Pulmonary artery endothelial cell (primary cell): ENCODE data around the gene CYP21A2. TPM values are rescaled to one million over a fixed set of nuclear protein-coding genes. Genes with fewer than 3 reads are reported as not detected.
"Not testable (repeated sequence)": the region's sequence is repeated elsewhere in the genome, so short reads cannot be mapped to it uniquely, and the experiment has no call there.

Experiments
- DNase-seq: peaks from one replicate; pipeline ENCODE4 v3.0.0-alpha.2; 2011; ENCODE audit warnings: low read depth, low spot score
- total RNA-seq: library from RNA; depleted of rRNA; stranded (reverse); fragments of >200 nt; gene quantifications from 2 replicates; pipeline ENCODE4 v1.2.3, GENCODE V29; 2014

Gene CYP21A2
- total RNA-seq: not detected in 2 replicates

DNA sequence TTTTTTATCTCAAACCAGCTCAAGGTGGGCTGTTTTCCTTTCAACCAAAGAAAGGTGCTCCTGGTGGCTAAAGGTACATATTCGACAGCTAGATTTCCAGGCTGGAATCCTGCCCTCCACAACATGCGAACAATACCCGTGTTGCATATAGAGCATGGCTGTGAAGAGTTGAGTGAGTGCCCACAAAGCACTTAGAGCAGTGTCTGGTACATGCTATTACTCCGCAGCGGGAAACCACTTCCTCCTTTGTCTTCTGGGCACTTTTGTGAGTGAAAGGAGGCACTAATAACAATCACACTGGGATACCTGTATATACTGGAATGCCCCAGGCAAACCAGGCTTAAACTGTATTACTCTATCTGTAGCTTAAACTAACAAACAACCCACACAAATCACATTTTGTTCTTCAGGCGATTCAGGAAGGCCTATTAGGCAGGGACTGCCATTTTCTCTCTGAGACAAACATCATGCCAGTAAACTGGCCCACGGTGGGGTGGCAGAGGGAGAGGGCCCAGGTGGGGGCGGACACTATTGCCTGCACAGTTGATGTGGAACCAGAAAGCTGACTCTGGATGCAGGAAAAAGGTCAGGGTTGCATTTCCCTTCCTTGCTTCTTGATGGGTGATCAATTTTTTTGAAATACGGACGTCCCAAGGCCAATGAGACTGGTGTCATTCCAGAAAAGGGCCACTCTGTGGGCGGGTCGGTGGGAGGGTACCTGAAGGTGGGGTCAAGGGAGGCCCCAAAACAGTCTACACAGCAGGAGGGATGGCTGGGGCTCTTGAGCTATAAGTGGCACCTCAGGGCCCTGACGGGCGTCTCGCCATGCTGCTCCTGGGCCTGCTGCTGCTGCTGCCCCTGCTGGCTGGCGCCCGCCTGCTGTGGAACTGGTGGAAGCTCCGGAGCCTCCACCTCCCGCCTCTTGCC is at the start of gene CYP21A2:
TSS of gene CYP21A2 (plus strand) at position 818 of the 927 bp plus-strand sequence. CDS start at position 826, 8 bp downstream.
- DNase-seq: not testable (repeated sequence)

DNA sequence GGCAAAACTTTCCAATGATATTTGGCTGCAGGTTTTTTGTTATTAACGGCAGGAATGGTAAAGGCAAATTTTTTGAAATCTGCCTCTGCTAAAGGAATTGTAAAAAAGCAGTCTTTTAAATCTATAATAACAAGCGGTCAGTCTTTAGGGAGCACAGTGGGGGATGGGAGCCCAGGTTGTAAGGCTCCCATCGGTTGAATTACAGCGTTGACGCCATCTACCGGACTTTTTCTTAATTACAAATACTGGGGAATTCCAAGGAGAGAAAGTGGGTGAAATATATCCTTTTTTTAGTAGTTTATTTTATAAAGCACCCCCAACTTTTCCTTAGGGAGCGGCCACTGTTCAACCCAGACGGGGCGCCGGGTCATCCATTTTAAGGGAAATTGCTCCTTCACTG is 48.9 kb upstream of the CYP21A2 start:
- not testable (repeated sequence) for DNase-seq

- not testable (repeated sequence) for DNase-seq
Observed at GRCh38 chr6:31994421-31994820, 43.8 kb upstream of the CYP21A2 start.

GRCh38 chr6:31996385-31996784 is 41.8 kb upstream of the CYP21A2 start:
- not testable (repeated sequence) for DNase-seq

- not testable (repeated sequence) for DNase-seq
Observed at GRCh38 chr6:32002546-32003268, 35.5 kb upstream of the CYP21A2 start.

- not testable (repeated sequence) for DNase-seq
Observed at GRCh38 chr6:32003301-32003700, 34.9 kb upstream of the CYP21A2 start.

DNA sequence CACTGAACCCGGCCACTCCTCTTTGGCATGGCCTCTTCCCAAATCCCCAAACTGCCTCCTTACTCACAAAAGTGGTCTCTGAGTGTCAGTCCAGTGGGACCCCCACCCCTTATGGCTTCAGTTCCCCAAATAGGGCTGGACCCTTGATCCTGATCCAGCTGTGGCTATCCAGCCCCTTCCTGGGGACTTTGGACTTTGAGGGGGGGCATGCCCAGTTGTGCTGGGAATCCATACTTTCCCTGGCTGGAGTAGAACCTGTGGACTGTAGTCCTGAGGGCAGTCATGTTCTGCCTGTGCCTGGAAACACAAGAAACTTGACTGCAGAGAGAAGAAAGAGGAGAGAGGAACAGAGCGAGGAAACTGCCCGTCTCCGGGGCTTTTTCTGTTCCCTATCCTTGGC is 33.8 kb upstream of the CYP21A2 start:
- DNase-seq: not testable (repeated sequence)

GRCh38 chr6:32004864-32005537 is 33.2 kb upstream of the CYP21A2 start:
- not testable (repeated sequence) for DNase-seq

GRCh38 chr6:32005538-32005880 is 32.7 kb upstream of the CYP21A2 start:
- not testable (repeated sequence) for DNase-seq

GRCh38 chr6:32005991-32006529 is 32.2 kb upstream of the CYP21A2 start:
- DNase-seq: not testable (repeated sequence)

DNA sequence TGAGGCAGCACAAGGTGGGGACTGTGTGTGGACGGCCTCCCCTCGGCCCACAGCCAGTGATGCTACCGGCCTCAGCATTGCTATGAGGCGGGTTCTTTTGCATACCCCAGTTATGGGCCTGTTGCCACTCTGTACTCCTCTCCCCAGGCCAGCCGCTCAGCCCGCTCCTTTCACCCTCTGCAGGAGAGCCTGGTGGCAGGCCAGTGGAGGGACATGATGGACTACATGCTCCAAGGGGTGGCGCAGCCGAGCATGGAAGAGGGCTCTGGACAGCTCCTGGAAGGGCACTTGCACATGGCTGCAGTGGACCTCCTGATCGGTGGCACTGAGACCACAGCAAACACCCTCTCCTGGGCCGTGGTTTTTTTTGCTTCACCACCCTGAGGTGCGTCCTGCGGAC is 31.1 kb upstream of the CYP21A2 start:
- DNase-seq: not testable (repeated sequence)

GRCh38 chr6:32008037-32008436 is 30.2 kb upstream of the CYP21A2 start:
- not testable (repeated sequence) for DNase-seq

DNA sequence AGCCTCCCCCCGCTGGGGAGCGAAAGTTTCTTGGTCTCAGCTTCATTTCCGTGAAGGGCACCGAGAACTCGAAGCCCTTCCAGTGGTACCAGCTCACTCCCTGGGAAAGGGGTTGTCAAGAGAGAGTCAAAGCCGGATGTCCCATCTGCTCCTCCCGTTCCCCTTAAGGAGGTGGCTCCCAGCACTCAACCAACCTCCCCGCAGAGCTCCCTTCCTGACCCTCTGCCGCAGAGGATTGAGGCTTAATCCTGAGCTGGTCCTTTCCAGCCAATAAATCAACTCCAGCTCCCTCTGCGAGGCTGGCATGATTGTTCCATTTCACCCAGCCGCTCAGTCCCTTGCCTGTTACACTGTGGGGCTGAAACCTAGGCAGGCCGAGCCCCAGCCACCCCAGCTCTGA is 29.6 kb upstream of the CYP21A2 start:
- not testable (repeated sequence) for DNase-seq

DNA sequence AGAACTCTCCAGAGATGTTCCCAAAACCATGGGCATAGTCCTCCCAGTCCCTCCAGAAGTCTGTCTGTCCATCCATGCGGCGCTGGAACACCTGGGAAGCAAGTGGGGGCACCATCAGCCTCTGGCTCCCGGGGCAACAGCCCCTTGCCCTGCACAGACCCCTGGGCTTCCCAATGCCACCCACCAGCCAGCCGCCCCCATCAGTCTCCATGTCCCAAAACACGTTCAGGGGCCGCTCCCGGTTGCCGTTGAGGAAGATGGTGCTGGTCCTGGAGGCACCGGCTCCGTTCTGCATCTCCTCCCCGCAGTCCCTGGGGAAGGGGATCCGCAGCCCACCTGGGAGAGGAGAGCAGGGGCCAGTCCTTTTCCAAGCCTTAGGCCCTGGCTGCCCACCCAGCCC is 28.7 kb upstream of the CYP21A2 start:
- DNase-seq: not testable (repeated sequence)

DNA sequence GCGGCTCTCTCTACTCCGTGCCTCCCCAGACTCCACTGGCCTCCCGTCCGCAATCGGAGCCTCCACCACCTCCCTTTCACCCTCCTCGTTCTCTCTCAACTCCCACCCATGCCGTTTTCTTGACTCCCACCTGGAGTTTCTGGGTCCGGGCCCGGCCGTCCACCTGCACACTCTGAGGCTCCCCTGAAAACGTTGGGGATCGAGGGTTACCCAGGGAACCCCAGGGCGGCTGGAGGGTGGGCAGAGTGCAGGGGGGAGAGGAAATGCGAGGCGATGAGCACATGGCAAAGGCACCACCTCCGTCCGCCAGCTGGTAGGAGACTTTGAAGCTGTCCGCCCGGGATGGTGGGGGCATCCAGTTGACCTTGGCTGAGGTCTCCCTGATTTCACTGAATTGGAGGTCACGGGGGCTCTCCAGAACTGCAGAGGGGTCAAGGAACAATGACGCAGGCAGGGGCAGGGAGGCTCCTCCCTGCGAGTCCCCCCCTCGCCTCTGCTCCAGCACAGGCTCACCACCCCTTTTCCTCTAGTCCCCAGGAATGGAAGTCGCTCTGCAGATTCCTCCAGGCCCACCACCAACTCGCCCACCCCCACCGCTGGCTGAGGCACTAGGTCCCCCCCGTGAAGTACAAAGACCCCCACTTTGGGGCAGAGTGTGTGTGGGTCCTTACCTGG is 27.2 kb upstream of the CYP21A2 start:
- not testable (repeated sequence) for DNase-seq

DNA sequence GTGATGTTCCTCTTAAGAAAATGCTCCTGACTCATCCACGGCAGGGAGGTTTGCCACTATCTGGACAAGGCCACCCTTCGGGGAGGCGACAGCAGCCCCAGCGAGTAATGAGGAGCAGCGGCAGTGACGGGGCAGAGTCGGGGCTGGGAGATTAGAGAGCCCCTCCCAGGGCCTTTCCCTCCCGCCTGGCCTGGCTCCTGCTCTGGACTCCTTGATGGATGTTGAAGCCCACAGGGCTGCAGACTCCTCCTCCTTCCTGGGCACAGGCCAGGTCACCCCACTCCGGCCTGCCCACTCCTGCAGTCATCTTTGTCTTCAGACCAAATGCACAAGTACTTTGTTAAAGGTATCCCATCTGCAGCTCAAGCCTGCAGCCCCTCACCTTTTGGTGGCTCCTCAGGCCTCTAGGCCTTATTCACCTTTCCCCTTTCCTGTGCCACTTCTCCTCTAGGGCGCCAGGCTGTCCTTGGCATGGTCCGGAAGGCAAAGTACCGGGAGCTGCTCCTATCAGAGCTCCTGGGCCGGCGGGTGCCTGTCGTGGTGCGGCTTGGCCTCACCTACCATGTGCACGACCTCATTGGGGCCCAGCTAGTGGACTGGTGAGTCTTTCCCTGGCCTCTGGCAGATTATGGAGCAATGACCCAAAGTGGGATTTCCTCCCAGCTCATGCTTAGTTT is 25.1 kb upstream of the CYP21A2 start:
- DNase-seq: not testable (repeated sequence)

DNA sequence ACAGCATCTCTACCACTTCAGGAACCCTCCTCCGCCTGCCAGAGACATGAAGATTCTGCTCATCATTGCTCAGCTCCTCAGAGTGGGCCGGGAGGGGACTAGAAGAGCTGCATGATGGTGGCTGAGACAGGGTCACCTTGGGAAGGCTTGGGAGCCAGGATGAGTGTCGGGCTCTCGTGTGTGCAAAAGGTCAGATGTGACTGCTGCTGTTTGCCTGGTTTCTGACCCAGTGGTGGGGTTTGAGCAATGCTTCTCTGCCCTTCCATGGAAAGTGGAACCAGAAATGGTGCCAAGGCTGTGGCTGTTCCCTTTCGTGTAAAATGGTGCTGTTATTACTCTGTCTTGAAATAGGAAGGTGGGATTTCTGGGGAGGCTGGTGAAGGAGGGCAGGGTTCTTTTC is 24.5 kb upstream of the CYP21A2 start:
- not testable (repeated sequence) for DNase-seq

DNA sequence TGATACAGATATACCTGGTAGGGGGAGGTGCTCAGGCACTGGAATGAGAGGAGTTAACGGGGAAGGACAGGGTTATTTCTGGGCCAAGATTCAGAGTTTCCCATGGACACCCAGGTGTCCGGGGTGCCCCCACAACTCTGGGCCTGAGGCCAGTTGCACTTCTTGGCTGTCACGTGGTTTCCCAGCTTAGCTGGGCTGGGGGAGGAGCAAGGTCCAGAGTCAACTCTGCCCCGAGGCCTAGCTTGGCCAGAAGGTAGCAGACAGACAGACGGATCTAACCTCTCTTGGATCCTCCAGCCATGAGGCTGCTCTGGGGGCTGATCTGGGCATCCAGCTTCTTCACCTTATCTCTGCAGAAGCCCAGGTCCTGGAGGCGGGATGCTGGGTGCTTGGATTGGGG is 23.7 kb upstream of the CYP21A2 start, which contains the start of gene C4B:
TSS of gene C4B (plus strand) at position 249 of the 400 bp plus-strand sequence. CDS start at position 300, 51 bp downstream.
- DNase-seq: not testable (repeated sequence)

GRCh38 chr6:32022100-32022499 is 16.1 kb upstream of the CYP21A2 start:
- not testable (repeated sequence) for DNase-seq

- not testable (repeated sequence) for DNase-seq
Observed at GRCh38 chr6:32028631-32029030, 9.6 kb upstream of the CYP21A2 start.
